H1 (cell line): ENCODE results near the gene FNDC3A. TPM values are rescaled to one million over a fixed set of nuclear protein-coding genes. Genes with fewer than 3 reads are reported as not detected.

Experiments used
- CTCF ChIA-PET: fragments of 300-600 bp; sonication (Branson Sonifier 250); formaldehyde crosslinking; loops from one replicate; lab custom pipeline; 2021; ENCODE audit not compliant: partially characterized antibody; lab: Charles Lee
- POLR2A ChIA-PET: fragments of 300-600 bp; sonication (Branson Sonifier 250); formaldehyde crosslinking; loops from one replicate; lab custom pipeline; 2021; ENCODE audit warnings: inconsistent platforms; ENCODE audit not compliant: partially characterized antibody; lab: Charles Lee
- DNase-seq, 2 experiments: peaks; one replicate each; pipeline versions ENCODE4 v3.0.0 to v3.0.0-alpha.2; 2010 to 2022; ENCODE audit warnings: low spot score in 2 of 2, low read depth in 1 of 2, mixed read lengths in 1 of 2
- FAIRE-seq: peaks from 2 replicates; lab custom pipeline; 2011; peaks lifted over from hg19 to GRCh38; lab: Jason Lieb, UNC
- H2AFZ ChIP-seq: 2 replicates; pipeline ENCODE4 v1.8.1; 2012; ENCODE audit warnings: low read length, inconsistent platforms
- H2AK5ac ChIP-seq: 2 replicates; pipeline ENCODE4 v1.6.1; 2013; ENCODE audit warnings: low read depth, low read length
- H2BK120ac ChIP-seq: replicated peaks from 2 replicates; pipeline ENCODE3; 2013; ENCODE audit warnings: low read depth, low read length, inconsistent platforms
- H2BK12ac ChIP-seq: 2 replicates; pipeline ENCODE4 v1.6.1; 2013; ENCODE audit warnings: low read depth, low read length
- H2BK15ac ChIP-seq: 2 replicates; pipeline ENCODE4 v1.6.1; 2013; ENCODE audit warnings: low read length
- H2BK20ac ChIP-seq: 2 replicates; pipeline ENCODE4 v1.6.1; 2013; ENCODE audit warnings: low read length
- H2BK5ac ChIP-seq: 2 replicates; pipeline ENCODE4 v1.6.1; 2013; ENCODE audit warnings: low read depth, low read length
- H3K14ac ChIP-seq: 2 replicates; pipeline ENCODE4 v1.6.1; 2013; ENCODE audit warnings: inconsistent platforms; ENCODE audit not compliant: insufficient read length
- H3K18ac ChIP-seq: 2 replicates; pipeline ENCODE4 v1.6.1; 2013; ENCODE audit warnings: low read length; ENCODE audit errors: extremely low read depth
- H3K23ac ChIP-seq: 2 replicates; pipeline ENCODE4 v1.6.1; 2013; ENCODE audit warnings: inconsistent platforms; ENCODE audit not compliant: insufficient read length
- H3K23me2 ChIP-seq: 2 replicates; pipeline ENCODE4 v1.6.1; 2013; ENCODE audit warnings: low read depth, low read length
- H3K27ac ChIP-seq: 2 replicates; pipeline ENCODE4 v1.6.1; 2011; ENCODE audit warnings: low read depth, low read length, inconsistent platforms
- H3K27me3 ChIP-seq, 4 experiments: replicated peaks in 1 of 4; 1 replicate in 1 of 4; 2 replicates in 3 of 4; pipeline versions ENCODE4 v1.6.1 to v1.8.1; 2011 to 2013; ENCODE audit warnings: low read length in 3 of 4, mild to moderate bottlenecking in 3 of 4, inconsistent platforms in 2 of 4, mixed read lengths in 2 of 4, moderate library complexity in 1 of 4; ENCODE audit not compliant: control insufficient read depth in 3 of 4, insufficient read depth in 3 of 4; ENCODE audit errors: extremely low read depth in 1 of 4
- H3K36me3 ChIP-seq, 4 experiments: 2 replicates each; pipeline versions ENCODE4 v1.6.1 to v1.8.1; 2011 to 2013; ENCODE audit warnings: mild to moderate bottlenecking in 4 of 4, low read length in 3 of 4, moderate library complexity in 2 of 4, control low read depth in 1 of 4, inconsistent platforms in 1 of 4; ENCODE audit not compliant: insufficient read depth in 4 of 4, control insufficient read depth in 2 of 4
- H3K4ac ChIP-seq: replicated peaks from 2 replicates; pipeline ENCODE3; 2013; ENCODE audit warnings: low read length, low read depth, mixed read lengths, inconsistent platforms; ENCODE audit not compliant: insufficient read length
- H3K4me1 ChIP-seq, 4 experiments: replicated peaks in 1 of 4; 1 replicate in 1 of 4; 2 replicates in 3 of 4; pipeline versions ENCODE4 v1.6.1 to v1.8.1; 2011 to 2013; ENCODE audit warnings: low read length in 3 of 4, inconsistent platforms in 2 of 4, mixed read lengths in 1 of 4; ENCODE audit not compliant: insufficient read depth in 4 of 4, control insufficient read depth in 3 of 4
- H3K4me2 ChIP-seq, 2 experiments: 2 replicates each; pipeline versions ENCODE4 v1.6.1 to v1.8.1; 2011 to 2013; ENCODE audit warnings: low read depth in 2 of 2, low read length in 2 of 2, control low read depth in 1 of 2, inconsistent platforms in 1 of 2, mild to moderate bottlenecking in 1 of 2; ENCODE audit not compliant: insufficient read depth in 1 of 2
- H3K4me3 ChIP-seq, 4 experiments: fragments of 200-600, 300-600 bp in 1 of 4; sonication (generic), shearing (Covaris generic), sonication (Bioruptor Twin) in 1 of 4; 2 replicates each; pipeline versions ENCODE4 v1.5.1 to v1.8.1; 2011 to 2016; ENCODE audit warnings: low read length in 4 of 4, low read depth in 3 of 4, control low read depth in 2 of 4, inconsistent platforms in 2 of 4, mild to moderate bottlenecking in 2 of 4, mixed read lengths in 1 of 4, moderate library complexity in 1 of 4; ENCODE audit not compliant: insufficient read depth in 2 of 4; ENCODE audit errors: extremely low read depth in 1 of 4
- H3K56ac ChIP-seq: replicated peaks from 2 replicates; pipeline ENCODE3; 2013; ENCODE audit warnings: low read depth, mild to moderate bottlenecking, mixed read lengths, low read length, inconsistent platforms; ENCODE audit not compliant: insufficient read length
- H3K79me1 ChIP-seq: 2 replicates; pipeline ENCODE4 v1.6.1; 2013; ENCODE audit warnings: low read depth, low read length, control low read depth
- H3K79me2 ChIP-seq, 2 experiments: 2 replicates each; pipeline versions ENCODE4 v1.6.1 to v1.8.1; 2012 to 2013; ENCODE audit warnings: low read length in 2 of 2, mild to moderate bottlenecking in 2 of 2, inconsistent platforms in 1 of 2; ENCODE audit not compliant: insufficient read depth in 2 of 2, control insufficient read depth in 1 of 2
- H3K9ac ChIP-seq, 4 experiments: replicated peaks in 1 of 4; 1 replicate in 1 of 4; 2 replicates in 3 of 4; pipeline versions ENCODE4 v1.6.1 to v1.8.1; 2011 to 2013; ENCODE audit warnings: low read depth in 3 of 4, low read length in 3 of 4, control low read depth in 2 of 4, mild to moderate bottlenecking in 2 of 4, moderate library complexity in 2 of 4, inconsistent platforms in 1 of 4; ENCODE audit errors: extremely low read depth in 1 of 4
- H3K9me3 ChIP-seq, 2 experiments: 2 replicates each; pipeline versions ENCODE4 v1.6.1 to v1.8.1; 2012 to 2013; ENCODE audit warnings: mild to moderate bottlenecking in 2 of 2, moderate library complexity in 2 of 2, control low read depth in 1 of 2, inconsistent platforms in 1 of 2, low read depth in 1 of 2, low read length in 1 of 2, mixed read lengths in 1 of 2; ENCODE audit not compliant: insufficient read depth in 2 of 2
- H4K20me1 ChIP-seq, 2 experiments: replicated peaks in 1 of 2; 2 replicates each; pipeline versions ENCODE3 to v1.8.1; 2011 to 2013; ENCODE audit warnings: inconsistent platforms in 2 of 2, low read length in 2 of 2, mild to moderate bottlenecking in 1 of 2; ENCODE audit not compliant: insufficient read depth in 2 of 2, control insufficient read depth in 1 of 2
- H4K5ac ChIP-seq: 2 replicates; pipeline ENCODE4 v1.6.1; 2013; ENCODE audit warnings: low read length, low read depth, mixed read lengths, inconsistent platforms; ENCODE audit not compliant: insufficient read length
- H4K8ac ChIP-seq: 2 replicates; pipeline ENCODE4 v1.8.0; 2013; ENCODE audit warnings: mild to moderate bottlenecking, moderate library complexity, low read length, inconsistent platforms; ENCODE audit not compliant: insufficient read depth; ENCODE audit errors: extremely low read depth
- H4K91ac ChIP-seq: replicated peaks from 2 replicates; pipeline ENCODE3; 2013; ENCODE audit warnings: low read length, mixed read lengths, inconsistent platforms; ENCODE audit not compliant: insufficient read length
- CBX5 ChIP-seq: fragments of 300-800, 300-1000 bp; sonication (generic); IDR thresholded peaks from 2 replicates; pipeline ENCODE4 v1.7.1; 2016; ENCODE audit warnings: antibody characterized with exemption, low read length, low read depth
- CHD1 ChIP-seq: IDR thresholded peaks from 2 replicates; pipeline ENCODE4 v1.6.1; 2012; ENCODE audit warnings: low read depth, low read length, improper control_type of control experiment
- EGR1 ChIP-seq: IDR thresholded peaks from 2 replicates; pipeline ENCODE4 v1.6.1; 2011; ENCODE audit warnings: low read depth, low read length, borderline replicate concordance
- RAD21 ChIP-seq, 2 experiments: IDR thresholded peaks in 1 of 2; conservative IDR thresholded peaks in 1 of 2; 2 replicates each; pipeline ENCODE4 v1.6.1; 2011; ENCODE audit warnings: low read depth in 2 of 2, low read length in 2 of 2, improper control_type of control experiment in 1 of 2, inconsistent platforms in 1 of 2, mild to moderate bottlenecking in 1 of 2, moderate library complexity in 1 of 2
- RBBP5 ChIP-seq: IDR thresholded peaks from 2 replicates; pipeline ENCODE4 v1.7.1; 2012; ENCODE audit warnings: low read depth, mild to moderate bottlenecking, inconsistent platforms, low read length, moderate library complexity, borderline replicate concordance
- RNF2 ChIP-seq: fragments of 200-900, 300-1000 bp; sonication (generic); IDR thresholded peaks from 2 replicates; pipeline ENCODE4 v1.7.1; 2016; ENCODE audit warnings: borderline replicate concordance, low read depth, mild to moderate bottlenecking, antibody characterized with exemption, low read length; ENCODE audit not compliant: poor library complexity, severe bottlenecking; ENCODE audit errors: missing control alignments
- RXRA ChIP-seq: IDR thresholded peaks from 2 replicates; pipeline ENCODE4 v1.6.1; 2011; ENCODE audit warnings: low read depth, mild to moderate bottlenecking, low read length, moderate library complexity; ENCODE audit not compliant: insufficient read depth
- TBP ChIP-seq: IDR thresholded peaks from 2 replicates; pipeline ENCODE4 v1.6.1; 2011; ENCODE audit warnings: low read depth, low read length, improper control_type of control experiment
- TEAD4 ChIP-seq: IDR thresholded peaks from 2 replicates; pipeline ENCODE4 v1.6.1; 2012; ENCODE audit warnings: low read depth, low read length, inconsistent platforms, mixed read lengths
- ZNF274 ChIP-seq: IDR thresholded peaks from 2 replicates; pipeline ENCODE4 v1.7.0; 2012; ENCODE audit warnings: low read length, borderline replicate concordance; ENCODE audit errors: extremely low read depth
- WGBS, 2 experiments: shearing (Covaris generic) in 1 of 2; methylation state at CpG; one replicate each; pipeline versions ENCODE4 v1.1.6 to v1.1.7; 2013 to 2015; ENCODE audit warnings: low lambda C conversion rate in 2 of 2, mixed read lengths in 2 of 2, inconsistent platforms in 1 of 2, low coverage in 1 of 2, missing lambda C conversion rate in 1 of 2; ENCODE audit not compliant: insufficient replicate concordance in 2 of 2, insufficient coverage in 1 of 2, insufficient read length in 1 of 2; ENCODE audit errors: extremely low coverage in 1 of 2, missing lambda C conversion rate in 1 of 2; 5-methylcytosine and 5-hydroxymethylcytosine counted together
- polyA plus RNA-seq, 7 experiments: library from polyadenylated mRNA; depleted of rRNA in 3 of 7; stranded (reverse) in 5 of 7; unstranded in 2 of 7; fragments of >200 nt in 5 of 7; fragments of 200-250 nt in 2 of 7; gene quantifications; 1 replicate in 5 of 7; 2 replicates in 1 of 7; 4 replicates in 1 of 7; pipeline versions ENCODE4 v1.2.1 to v1.2.3, GENCODE V29; 2011 to 2013; ENCODE audit warnings: missing spikeins in 2 of 7, mixed read lengths in 2 of 7
- total RNA-seq: library from RNA; stranded (reverse); fragmentation: NEBNext Ultra II Directional; extraction: Animal tissue kit (Norgen Biotek cat#: 25700); gene quantifications from 2 replicates; pipeline ENCODE4 v1.2.1, GENCODE V29; 2021
- TF ChIP-seq, protein P1 (sequence below), 3 experiments: IDR thresholded peaks; 1 replicate in 2 of 3; 2 replicates in 1 of 3; pipeline versions ENCODE4 v1.5.1 to v1.6.1; 2011; ENCODE audit warnings: low read length in 3 of 3, mild to moderate bottlenecking in 3 of 3, inconsistent platforms in 2 of 3, low read depth in 1 of 3, moderate library complexity in 1 of 3; ENCODE audit not compliant: insufficient read depth in 1 of 3; ENCODE audit errors: control extremely low read depth in 1 of 3

The FNDC3A gene
- total and polyA plus RNA-seq, 2 of the 8 experiments (the other 6 are each of a cell fraction or from before 2014, with no cell fraction given), result 14.6 to 26.0 TPM

DNA sequence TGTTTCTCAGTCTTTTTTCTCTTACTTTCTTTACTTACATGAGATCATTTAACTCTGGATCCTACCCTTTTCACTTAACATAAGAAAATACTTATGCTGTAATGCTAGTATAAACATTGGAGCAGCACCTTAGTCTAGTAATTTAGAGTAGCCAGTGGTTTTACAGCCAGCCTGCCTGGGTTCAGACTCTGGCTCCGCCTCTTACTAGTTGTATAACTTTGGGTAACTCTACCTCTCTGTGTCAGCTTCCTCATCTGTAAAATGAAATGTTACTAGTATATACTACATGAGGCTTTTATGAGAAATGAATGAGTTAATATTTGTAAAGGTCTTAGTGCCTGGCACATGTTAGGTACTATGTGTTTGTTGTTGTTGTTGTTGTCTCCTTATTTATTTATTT lies 277.6 kb downstream of the FNDC3A start:
- H2BK120ac ChIP-seq, result no peak overlapping the region
- H3K4me3 ChIP-seq, result no peak overlapping the region
- no peak overlapping the region for H3K27ac ChIP-seq
- WGBS, 2 experiments, result 91% methylated on average over 1 of the region's 1 CpG; no CpG with 5 or more reads in 1 of the 2 experiments
- no peak overlapping the region for H3K4me2 ChIP-seq
- CTCF ChIA-PET, result interaction anchor here (0.5 kb wide), 1 partner anchor 256 kb away, joined by 3 read pairs; no protein-coding TSS in a partner anchor
- H3K9ac ChIP-seq, result no peak overlapping the region
- no peak overlapping the region for H4K5ac ChIP-seq
- no peak overlapping the region for H2BK5ac ChIP-seq
- no peak for DNase-seq
- H3K79me1 ChIP-seq, result no peaks in the 10 kb centered on the region; the same call in 1 of the 2 replicates
- no peak overlapping the region for H4K91ac ChIP-seq
- no peak overlapping the region for H2AFZ ChIP-seq
- no peaks in the 10 kb centered on the region for H4K20me1 ChIP-seq
- no peak overlapping the region for H2AK5ac ChIP-seq
- no peaks in the 10 kb centered on the region for H3K9me3 ChIP-seq
- H3K4ac ChIP-seq, result no peak overlapping the region
- no peak overlapping the region for H3K23ac ChIP-seq
- no peak overlapping the region for H4K8ac ChIP-seq
- peaks cover 4% of the 10 kb centered on the region for H3K23me2 ChIP-seq
- POLR2A ChIA-PET, result interaction anchor here (1.0 kb wide), 1 partner anchor 16 kb away, joined by 3 read pairs; no protein-coding TSS in a partner anchor
- H2BK12ac ChIP-seq, result no peak overlapping the region
- H3K14ac ChIP-seq, result no peak overlapping the region
- H3K79me2 ChIP-seq, result no peaks in the 10 kb centered on the region
- H3K18ac ChIP-seq, result no peak overlapping the region
- H3K56ac ChIP-seq, result no peak overlapping the region
- H3K27me3 ChIP-seq, result no peaks in the 10 kb centered on the region
- H3K36me3 ChIP-seq, result peaks cover 0 to 4% (median 0%) of the 10 kb centered on the region in 4 experiments; a peak in 1 of 8 replicates
- FAIRE-seq, result no peak
- H2BK20ac ChIP-seq, result no peak overlapping the region
- H2BK15ac ChIP-seq, result no peak overlapping the region
- no peaks in the 10 kb centered on the region for H3K4me1 ChIP-seq
- TF ChIP-seq RAD21 (IDR thresholded peaks at IDR 0.05 in 1 of 2, conservative IDR thresholded peaks at IDR 0.05 in 1 of 2; ENCODE audit: low read depth in 2 of 2, low read length in 2 of 2) (no peak), TEAD4 (no peak), CBX5 (no peak), ZNF274 (no peak), EGR1 (no peak), CHD1 (no peak), TBP (no peak), RXRA (no peak), RNF2 (no peak), RBBP5 (no peak)
- TF ChIP-seq, protein P1, sequence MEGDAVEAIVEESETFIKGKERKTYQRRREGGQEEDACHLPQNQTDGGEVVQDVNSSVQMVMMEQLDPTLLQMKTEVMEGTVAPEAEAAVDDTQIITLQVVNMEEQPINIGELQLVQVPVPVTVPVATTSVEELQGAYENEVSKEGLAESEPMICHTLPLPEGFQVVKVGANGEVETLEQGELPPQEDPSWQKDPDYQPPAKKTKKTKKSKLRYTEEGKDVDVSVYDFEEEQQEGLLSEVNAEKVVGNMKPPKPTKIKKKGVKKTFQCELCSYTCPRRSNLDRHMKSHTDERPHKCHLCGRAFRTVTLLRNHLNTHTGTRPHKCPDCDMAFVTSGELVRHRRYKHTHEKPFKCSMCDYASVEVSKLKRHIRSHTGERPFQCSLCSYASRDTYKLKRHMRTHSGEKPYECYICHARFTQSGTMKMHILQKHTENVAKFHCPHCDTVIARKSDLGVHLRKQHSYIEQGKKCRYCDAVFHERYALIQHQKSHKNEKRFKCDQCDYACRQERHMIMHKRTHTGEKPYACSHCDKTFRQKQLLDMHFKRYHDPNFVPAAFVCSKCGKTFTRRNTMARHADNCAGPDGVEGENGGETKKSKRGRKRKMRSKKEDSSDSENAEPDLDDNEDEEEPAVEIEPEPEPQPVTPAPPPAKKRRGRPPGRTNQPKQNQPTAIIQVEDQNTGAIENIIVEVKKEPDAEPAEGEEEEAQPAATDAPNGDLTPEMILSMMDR (IDR thresholded peaks at IDR 0.05; ENCODE audit: control extremely low read depth in 1 of 3, insufficient read depth in 1 of 3, low read depth in 1 of 3, low read length in 3 of 3), result no peak
